ENCODE measurements around the gene MORN2.

MORN2 gene

GRCh38 chr2:38912619-38913018, 36.8 kb downstream of the MORN2 start:
- Histone ChIP-seq H3K9me2 (replicated peaks; ENCODE audit: low read depth, low read length) (no peaks in the 10 kb centered on the region), H3K4me2 (ENCODE audit: low read depth, low read length, poor library complexity, severe bottlenecking) (no peak overlapping the region), H3K9me3 (ENCODE audit: insufficient read depth, low read depth, low read length) (no peaks in the 10 kb centered on the region), H3K27me3 (ENCODE audit: insufficient read depth, low read length, poor library complexity, severe bottlenecking) (no peaks in the 10 kb centered on the region), H4K20me1 (ENCODE audit: insufficient read depth, low read length, poor library complexity, severe bottlenecking) (no peaks in the 10 kb centered on the region), H3K4me3 (ENCODE audit: low read length, poor library complexity, severe bottlenecking) (no peak overlapping the region), H3K79me2 (ENCODE audit: insufficient read depth, low read length) (no peaks in the 10 kb centered on the region), H2AFZ (ENCODE audit: low read length) (no peak overlapping the region), H3F3A (ENCODE audit: low read depth) (no peaks in the 10 kb centered on the region), H3K4me1 (ENCODE audit: insufficient read depth, low read length, poor library complexity, severe bottlenecking) (no peaks in the 10 kb centered on the region), H3K9ac (ENCODE audit: low read depth, low read length, poor library complexity, severe bottlenecking) (no peak overlapping the region), H3K36me3 (ENCODE audit: insufficient read depth, low read length) (no peaks in the 10 kb centered on the region)
- no peak for TF ChIP-seq CTCF (conservative IDR thresholded peaks at IDR 0.05; ENCODE audit: low read length)
- TF ChIP-seq EZH2phosphoT487 (IDR thresholded peaks at IDR 0.05; ENCODE audit: borderline replicate concordance), result no peak

- no peaks in the 10 kb centered on the region for H3K79me2 ChIP-seq (ENCODE audit: insufficient read depth, low read length)
- no peaks in the 10 kb centered on the region for H3K9me3 ChIP-seq (ENCODE audit: insufficient read depth, low read depth, low read length)
- no peaks in the 10 kb centered on the region for H4K20me1 ChIP-seq (ENCODE audit: insufficient read depth, low read length, poor library complexity, severe bottlenecking)
- no peaks in the 10 kb centered on the region for H3K4me1 ChIP-seq (ENCODE audit: insufficient read depth, low read length, poor library complexity, severe bottlenecking)
- H3K27me3 ChIP-seq (ENCODE audit: insufficient read depth, low read length, poor library complexity, severe bottlenecking), result no peaks in the 10 kb centered on the region
- no peaks in the 10 kb centered on the region for H3K36me3 ChIP-seq (ENCODE audit: insufficient read depth, low read length)
- H2AFZ ChIP-seq (ENCODE audit: low read length), result no peak overlapping the region
- H3K4me3 ChIP-seq (ENCODE audit: low read length, poor library complexity, severe bottlenecking), result no peak overlapping the region
- no peak for TF ChIP-seq CTCF (conservative IDR thresholded peaks at IDR 0.05; ENCODE audit: low read length)
- no peak for TF ChIP-seq EZH2phosphoT487 (IDR thresholded peaks at IDR 0.05; ENCODE audit: borderline replicate concordance)
- H3K4me2 ChIP-seq (ENCODE audit: low read depth, low read length, poor library complexity, severe bottlenecking), result no peak overlapping the region
- no peak overlapping the region for H3K9ac ChIP-seq (ENCODE audit: low read depth, low read length, poor library complexity, severe bottlenecking)
- H3K9me2 ChIP-seq (replicated peaks; ENCODE audit: low read depth, low read length), result no peaks in the 10 kb centered on the region
- H3F3A ChIP-seq (ENCODE audit: low read depth), result no peaks in the 10 kb centered on the region
These were observed 46.6 kb downstream of the MORN2 start for GRCh38 chr2:38922389-38922788.

DNA sequence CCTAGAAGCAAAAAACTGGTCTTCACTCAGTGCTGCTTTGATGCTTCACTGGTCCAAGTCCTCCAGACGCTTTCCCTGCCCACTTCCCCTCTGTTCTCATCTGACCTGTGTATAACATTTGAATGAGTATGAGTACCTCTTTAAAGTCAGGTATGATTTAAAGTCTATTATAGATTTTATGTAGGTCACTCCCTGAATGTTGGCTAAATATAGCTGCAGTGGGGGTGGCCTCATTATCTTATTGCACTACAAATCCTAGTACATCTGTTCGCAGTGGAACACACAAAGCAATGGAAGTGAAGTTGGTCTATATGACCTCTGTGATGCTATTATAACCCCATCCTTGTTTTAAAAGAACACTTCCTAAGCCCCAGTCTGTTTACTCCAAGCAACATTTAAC, 47.1 kb downstream of the MORN2 start:
- Histone ChIP-seq H3K27me3 (ENCODE audit: insufficient read depth, low read length, poor library complexity, severe bottlenecking) (no peaks in the 10 kb centered on the region), H3K36me3 (ENCODE audit: insufficient read depth, low read length) (no peaks in the 10 kb centered on the region), H3K4me3 (ENCODE audit: low read length, poor library complexity, severe bottlenecking) (no peak overlapping the region), H3K9ac (ENCODE audit: low read depth, low read length, poor library complexity, severe bottlenecking) (no peak overlapping the region), H3K9me2 (replicated peaks; ENCODE audit: low read depth, low read length) (no peaks in the 10 kb centered on the region), H3K4me1 (ENCODE audit: insufficient read depth, low read length, poor library complexity, severe bottlenecking) (no peaks in the 10 kb centered on the region), H3K79me2 (ENCODE audit: insufficient read depth, low read length) (no peaks in the 10 kb centered on the region), H3K9me3 (ENCODE audit: insufficient read depth, low read depth, low read length) (no peaks in the 10 kb centered on the region), H2AFZ (ENCODE audit: low read length) (no peak overlapping the region), H3F3A (ENCODE audit: low read depth) (no peaks in the 10 kb centered on the region), H3K4me2 (ENCODE audit: low read depth, low read length, poor library complexity, severe bottlenecking) (no peak overlapping the region), H4K20me1 (ENCODE audit: insufficient read depth, low read length, poor library complexity, severe bottlenecking) (no peaks in the 10 kb centered on the region)
- TF ChIP-seq EZH2phosphoT487 (IDR thresholded peaks at IDR 0.05; ENCODE audit: borderline replicate concordance) (no peak), CTCF (conservative IDR thresholded peaks at IDR 0.05; ENCODE audit: low read length) (no peak)

Data from Loucy (cell line).